Subcutaneous adipose tissue (tissue), 4 donors: ENCODE measurements around the gene SCGN. TPM values are rescaled to one million over a fixed set of nuclear protein-coding genes. Genes with fewer than 3 reads are reported as not detected.

Experiments
- total RNA-seq, 4 donors: library from RNA; depleted of rRNA; stranded (reverse); fragments of >200 nt; gene quantifications; one replicate each; pipeline ENCODE4 v1.1.0, GENCODE V29; 2016
- TF ChIP-seq, protein P1 (sequence below): fragments of 450-650 bp; IDR thresholded peaks from one replicate; pipeline ENCODE4 v1.5.1; 2016; ENCODE audit warnings: low read depth, mild to moderate bottlenecking, control low read depth, antibody characterized with exemption, moderate library complexity

SCGN gene
- total RNA-seq, 4 donors from 2014 or later, result 0.85 to 26.6 (median 1.9) TPM

DNA sequence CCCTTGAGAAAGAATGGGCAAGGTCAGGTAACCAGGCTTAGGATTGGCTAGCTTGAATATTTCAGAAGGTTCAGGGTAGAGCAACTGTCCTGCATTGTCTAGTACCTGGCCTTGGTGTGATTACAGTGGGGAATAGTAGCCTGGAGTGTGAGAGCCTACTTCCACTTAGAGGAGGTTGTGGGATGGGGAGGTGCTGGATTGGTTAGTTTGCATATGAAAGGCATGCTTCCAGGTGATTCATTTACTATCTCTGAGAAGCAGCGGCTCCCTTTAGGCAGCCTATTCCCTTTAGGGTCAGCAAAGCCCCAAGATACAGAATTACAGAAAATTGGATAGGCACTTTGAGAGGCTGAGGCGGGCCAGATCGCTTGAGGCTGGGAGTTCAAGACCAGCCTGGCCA, 25.0 kb upstream of the SCGN start:
- TF ChIP-seq, protein P1, sequence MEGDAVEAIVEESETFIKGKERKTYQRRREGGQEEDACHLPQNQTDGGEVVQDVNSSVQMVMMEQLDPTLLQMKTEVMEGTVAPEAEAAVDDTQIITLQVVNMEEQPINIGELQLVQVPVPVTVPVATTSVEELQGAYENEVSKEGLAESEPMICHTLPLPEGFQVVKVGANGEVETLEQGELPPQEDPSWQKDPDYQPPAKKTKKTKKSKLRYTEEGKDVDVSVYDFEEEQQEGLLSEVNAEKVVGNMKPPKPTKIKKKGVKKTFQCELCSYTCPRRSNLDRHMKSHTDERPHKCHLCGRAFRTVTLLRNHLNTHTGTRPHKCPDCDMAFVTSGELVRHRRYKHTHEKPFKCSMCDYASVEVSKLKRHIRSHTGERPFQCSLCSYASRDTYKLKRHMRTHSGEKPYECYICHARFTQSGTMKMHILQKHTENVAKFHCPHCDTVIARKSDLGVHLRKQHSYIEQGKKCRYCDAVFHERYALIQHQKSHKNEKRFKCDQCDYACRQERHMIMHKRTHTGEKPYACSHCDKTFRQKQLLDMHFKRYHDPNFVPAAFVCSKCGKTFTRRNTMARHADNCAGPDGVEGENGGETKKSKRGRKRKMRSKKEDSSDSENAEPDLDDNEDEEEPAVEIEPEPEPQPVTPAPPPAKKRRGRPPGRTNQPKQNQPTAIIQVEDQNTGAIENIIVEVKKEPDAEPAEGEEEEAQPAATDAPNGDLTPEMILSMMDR, result no peak

DNA sequence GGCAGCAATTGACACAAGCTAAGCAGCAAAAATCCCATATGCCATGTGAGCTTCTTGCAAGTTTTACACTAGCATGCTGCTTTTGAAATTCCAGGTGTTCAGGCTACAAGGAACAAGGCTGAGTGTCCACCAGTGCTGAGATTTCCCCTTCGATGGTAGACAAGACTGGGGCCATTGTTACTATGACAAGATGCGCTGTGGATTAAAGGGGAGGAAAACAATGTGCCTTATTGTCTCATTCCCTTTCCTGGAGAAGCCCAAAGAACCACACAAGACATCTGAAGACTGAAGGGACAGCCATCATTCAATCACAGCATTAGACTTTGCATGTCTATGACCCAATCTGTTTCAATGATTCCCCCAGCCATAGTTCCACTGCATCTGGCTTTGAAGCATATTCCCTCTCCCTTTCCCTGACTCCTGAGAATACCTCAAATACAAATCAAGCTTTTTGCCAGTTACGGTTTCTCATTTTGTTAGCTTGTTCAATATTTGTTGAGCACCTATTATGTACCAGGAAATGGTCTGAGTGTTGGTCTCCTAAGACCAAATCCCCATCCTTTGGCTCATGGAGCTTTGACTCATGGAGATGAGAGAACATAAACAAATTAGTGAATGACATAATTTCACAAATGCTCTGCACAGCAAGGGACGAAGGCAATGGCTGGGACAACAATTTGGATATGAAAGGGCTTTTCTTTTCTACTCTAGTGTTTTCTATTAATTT, 23.4 kb upstream of the SCGN start:
- TF ChIP-seq, protein P1, result no peak

DNA sequence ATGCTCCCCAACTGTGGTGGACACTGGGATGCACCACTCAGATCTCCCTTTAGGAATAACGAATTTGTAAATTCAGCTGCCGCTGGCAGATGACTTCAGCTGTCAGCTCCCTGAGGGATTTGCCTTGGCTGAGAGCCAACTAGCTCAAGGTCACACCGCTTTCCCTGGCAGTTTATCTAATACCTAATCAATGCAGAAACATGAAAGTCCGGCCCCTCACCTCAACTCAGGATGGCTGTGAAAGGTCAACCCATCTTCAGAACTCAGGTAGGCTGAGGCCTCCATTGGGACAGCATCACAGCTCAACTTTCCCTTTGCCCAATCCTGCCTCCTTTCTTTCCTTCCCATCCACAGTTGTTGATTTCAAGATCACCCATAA, 22.8 kb upstream of the SCGN start:
- TF ChIP-seq, protein P1, result no peak

DNA sequence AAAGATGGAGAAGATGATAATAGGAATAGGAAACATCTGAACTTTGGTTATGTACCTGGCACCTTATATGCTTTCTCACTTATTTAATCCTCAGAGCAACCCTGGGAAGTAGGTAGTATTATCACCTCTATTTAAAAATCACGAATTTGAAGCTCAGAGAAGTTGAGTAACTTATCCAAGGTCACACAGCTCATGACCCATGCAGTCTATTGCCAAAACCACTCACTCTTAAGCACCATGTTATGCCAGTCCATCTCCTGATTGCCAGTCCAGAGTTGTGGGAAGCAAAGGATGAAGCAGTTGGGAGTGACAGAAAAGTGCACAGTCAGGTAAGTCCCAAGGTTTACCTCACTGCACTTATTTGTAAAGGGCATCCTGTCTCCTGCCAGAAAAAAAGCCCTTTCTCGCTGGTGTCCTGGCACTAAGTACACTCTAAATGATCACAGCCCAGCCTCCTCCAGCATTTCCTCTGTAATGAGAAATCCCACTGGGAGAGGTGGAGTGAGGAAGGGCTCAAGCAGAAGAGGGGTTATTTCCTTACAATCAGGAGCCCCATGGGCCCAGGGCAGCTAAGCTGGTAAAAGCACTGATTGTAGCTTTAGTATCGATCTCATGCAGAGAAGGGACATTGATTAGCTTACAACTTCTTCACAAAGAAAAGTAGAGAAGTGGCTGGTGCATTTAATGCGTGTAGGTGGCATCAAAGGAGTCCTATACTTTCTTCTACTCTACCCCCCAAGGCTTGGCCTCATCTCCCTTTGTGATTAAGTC, 21.3 kb upstream of the SCGN start:
- TF ChIP-seq, protein P1, result no peak

DNA sequence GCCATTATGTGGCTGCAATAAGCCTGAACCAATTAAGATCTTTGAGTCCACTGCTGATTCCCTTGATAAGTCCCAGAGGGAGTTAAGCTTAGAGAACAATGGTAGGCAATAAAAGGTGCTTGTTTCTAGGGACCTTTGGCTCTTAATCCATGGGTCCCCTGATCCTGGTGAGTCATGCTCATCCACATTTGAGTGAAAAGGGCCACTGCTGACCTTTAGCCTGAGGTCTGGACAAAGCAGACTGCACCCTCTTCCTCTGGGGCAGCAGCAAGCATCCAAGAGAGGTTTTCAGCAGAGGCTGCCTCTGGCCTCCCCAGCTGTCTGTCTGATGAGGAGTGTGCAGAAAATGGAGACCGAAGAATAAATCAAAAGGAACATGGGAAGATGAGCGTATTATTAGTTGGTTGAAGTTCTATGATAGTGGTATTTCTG, 16.1 kb upstream of the SCGN start:
- TF ChIP-seq, protein P1, result no peak

DNA sequence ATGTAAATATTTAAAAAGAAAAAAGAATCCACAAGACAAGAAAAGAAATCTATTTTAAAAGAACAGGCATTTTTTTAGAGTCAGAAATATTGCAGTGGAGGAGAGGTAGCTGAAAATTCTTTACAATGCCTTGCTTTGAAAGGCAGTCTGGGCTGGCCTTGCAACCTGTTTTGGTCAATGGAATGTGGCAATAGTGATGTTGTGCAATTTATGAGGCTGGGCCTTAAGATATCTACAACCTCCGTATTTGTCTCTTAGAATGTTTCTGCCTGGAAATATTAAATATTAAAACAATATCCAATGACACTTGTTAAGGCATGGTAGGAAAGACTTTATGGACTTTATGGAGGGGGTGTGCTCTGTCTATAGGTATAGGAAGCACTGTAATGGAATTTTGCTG, 14.8 kb upstream of the SCGN start:
- TF ChIP-seq, protein P1, result no peak

DNA sequence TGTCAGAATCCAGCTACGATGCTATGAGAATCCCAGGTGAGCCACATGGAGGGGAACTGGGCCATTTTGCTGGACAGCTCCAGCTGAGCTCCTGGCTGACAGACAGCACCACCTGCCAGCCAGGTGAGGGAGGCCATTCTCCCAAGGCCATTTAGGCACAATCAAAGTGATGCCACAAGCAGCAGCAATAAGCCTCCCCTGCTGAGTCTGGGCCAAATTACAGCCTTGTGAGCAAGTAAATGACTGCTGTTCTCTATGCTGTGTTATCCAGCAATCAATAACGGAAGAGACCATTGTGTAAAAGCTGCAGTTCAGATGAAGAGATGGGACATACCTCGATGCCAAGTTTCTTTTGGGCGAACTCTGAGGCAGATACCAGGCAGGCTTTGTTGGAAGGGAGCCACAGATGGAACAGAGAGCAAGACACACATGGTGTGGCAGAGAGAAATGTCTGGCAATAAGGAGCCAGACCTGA, 14.0 kb upstream of the SCGN start:
- TF ChIP-seq, protein P1, result no peak
